C4-2B (cell line): ENCODE measurements around the gene CERK.

Source experiments
- H3K27ac ChIP-seq: fragments of 450-650 bp; 2 replicates; pipeline ENCODE4 v1.5.1; 2017
- ZFX ChIP-seq: fragments of 450-650 bp; IDR thresholded peaks from 2 replicates; pipeline ENCODE4 v1.6.1; 2017
- TF ChIP-seq, protein P1 (sequence below): fragments of 450-650 bp; conservative IDR thresholded peaks from 2 replicates; pipeline ENCODE4 v1.5.1; 2017; ENCODE audit warnings: mild to moderate bottlenecking

Gene CERK

DNA sequence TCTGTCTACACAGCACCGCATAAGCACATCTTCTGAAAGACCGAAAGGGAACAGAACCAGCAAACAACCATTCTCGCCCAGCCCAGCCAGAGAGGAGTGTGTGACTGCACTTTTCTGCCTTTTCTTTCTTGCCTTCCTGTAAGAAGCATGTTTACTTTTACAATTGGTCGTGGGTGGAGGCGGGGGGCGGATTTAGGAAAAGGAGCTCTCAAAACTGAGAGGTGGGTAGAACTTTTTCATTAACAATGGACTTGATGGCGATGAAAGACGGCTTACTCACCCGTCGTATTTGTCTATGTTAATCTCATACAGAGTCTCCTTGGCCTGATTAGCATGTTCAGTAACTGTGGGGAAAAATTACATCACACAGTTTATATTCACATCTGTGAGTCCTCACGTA is 27.2 kb downstream of the CERK start:
- H3K27ac ChIP-seq, result no peak overlapping the region

DNA sequence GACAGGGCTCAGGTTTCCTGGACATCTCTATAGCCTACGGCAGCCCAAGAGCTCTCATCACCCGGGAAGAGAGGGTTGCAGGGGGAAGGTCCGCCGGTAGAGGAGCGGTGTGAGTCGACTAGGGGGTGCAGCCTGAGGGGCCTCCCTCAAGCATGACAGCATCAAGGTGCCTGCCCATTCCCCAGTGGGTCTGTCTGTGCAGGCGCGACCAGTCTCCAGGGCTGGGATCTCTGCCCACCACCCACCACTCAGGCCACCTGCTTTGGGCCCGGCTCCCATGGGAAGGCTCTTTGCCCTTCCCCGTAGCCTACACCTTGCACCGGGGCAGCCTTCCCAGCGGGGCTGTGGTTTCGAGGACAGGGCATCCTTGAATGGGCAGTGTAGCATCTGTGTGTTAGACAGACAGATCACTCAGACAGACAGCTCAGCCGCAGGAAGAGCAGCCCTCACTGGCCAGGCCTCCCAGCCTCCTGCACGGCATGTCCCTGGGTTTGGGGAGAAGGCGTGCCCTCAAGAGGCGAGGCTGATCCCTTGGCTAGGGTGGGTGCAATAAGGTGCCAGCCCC is 29.2 kb downstream of the CERK start:
- no peak overlapping the region for H3K27ac ChIP-seq
- no peak for TF ChIP-seq ZFX
- TF ChIP-seq, protein P1, sequence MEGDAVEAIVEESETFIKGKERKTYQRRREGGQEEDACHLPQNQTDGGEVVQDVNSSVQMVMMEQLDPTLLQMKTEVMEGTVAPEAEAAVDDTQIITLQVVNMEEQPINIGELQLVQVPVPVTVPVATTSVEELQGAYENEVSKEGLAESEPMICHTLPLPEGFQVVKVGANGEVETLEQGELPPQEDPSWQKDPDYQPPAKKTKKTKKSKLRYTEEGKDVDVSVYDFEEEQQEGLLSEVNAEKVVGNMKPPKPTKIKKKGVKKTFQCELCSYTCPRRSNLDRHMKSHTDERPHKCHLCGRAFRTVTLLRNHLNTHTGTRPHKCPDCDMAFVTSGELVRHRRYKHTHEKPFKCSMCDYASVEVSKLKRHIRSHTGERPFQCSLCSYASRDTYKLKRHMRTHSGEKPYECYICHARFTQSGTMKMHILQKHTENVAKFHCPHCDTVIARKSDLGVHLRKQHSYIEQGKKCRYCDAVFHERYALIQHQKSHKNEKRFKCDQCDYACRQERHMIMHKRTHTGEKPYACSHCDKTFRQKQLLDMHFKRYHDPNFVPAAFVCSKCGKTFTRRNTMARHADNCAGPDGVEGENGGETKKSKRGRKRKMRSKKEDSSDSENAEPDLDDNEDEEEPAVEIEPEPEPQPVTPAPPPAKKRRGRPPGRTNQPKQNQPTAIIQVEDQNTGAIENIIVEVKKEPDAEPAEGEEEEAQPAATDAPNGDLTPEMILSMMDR, result no peak

More for the DNA sequence above, 27.2 kb downstream of the CERK start:
- TF ChIP-seq, protein P1, result no peak
- TF ChIP-seq ZFX, result no peak

DNA sequence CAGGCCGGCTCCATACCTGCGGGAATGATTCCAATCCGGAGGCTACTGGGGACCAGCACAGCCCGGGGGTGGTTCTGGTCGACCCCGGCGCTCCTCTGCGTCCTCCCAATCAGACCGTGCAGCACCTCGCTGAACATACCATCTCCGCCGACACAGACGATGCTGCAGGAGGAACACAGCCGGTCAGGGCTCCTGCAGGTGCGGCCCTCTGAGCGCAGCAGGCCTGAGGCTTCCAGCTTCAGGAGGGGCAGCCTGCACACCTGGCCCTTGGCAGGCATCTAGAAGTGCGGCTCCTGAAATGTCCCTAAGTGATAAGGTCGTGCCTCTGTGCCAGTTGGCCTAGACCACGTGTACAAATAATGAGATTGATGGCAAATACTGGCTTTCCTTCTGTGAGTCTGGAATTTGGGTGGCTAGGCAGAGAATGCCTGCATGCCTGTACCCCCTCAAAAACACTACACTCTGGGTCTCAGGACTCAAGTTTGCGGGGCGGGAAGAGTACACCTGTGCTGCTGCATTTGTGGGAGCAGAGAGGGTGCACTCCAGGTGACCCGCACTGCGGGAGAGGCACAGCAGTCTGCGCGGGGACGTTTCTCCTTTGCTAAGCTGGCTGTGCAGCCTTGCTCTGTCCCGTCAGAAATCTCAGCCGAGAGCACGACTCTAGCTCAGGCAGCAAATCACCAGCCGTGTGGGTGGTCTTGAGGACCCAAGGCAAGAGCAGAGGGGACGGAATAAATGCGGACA is 30.1 kb downstream of the CERK start:
- TF ChIP-seq ZFX, result no peak
- TF ChIP-seq, protein P1, result no peak

DNA sequence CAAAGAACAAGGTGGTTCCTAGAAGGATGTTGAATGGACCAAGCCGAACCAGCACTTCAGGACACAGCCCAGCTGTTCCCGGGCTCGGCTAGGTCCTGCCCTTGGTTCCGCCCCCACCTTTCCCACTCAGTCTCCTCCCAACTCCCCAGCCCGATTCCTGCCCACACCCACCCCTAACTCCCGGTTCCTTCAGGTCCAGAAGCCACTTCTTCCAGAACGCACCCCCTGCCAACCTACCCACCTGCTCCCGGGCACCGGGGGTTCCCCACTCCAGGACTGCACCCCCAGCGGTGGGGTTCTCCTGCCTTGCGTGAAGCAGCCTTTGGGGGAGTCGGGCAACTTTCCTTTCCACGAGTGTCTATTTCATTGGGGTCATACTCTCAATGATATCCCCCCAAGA is 30.7 kb downstream of the CERK start:
- H3K27ac ChIP-seq, result no peak overlapping the region
- no peak for TF ChIP-seq ZFX
- TF ChIP-seq, protein P1, result no peak

More for the DNA sequence above, 30.1 kb downstream of the CERK start:
- no peak overlapping the region for H3K27ac ChIP-seq

DNA sequence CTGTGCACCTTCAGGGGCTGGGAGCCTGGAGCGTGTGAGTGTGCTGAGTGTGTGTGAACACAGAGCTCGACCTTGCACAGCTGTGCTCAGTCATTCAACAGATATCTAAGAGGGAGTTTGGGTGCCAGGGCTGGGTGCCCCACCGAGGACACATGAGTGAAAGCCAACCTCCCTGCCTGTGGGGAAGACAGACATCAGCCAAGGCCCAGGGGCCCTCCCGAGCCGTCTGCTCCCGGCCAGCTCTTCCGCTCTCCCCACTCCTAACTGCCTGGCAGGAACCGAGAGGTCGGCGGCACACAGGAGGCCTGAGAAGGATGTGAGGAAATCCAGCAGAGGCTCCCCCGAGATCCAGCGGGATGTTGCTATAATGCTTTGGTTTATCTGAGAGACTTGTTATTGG is 32.0 kb downstream of the CERK start:
- TF ChIP-seq, protein P1, result no peak
- TF ChIP-seq ZFX, result no peak
- H3K27ac ChIP-seq, result no peak overlapping the region

DNA sequence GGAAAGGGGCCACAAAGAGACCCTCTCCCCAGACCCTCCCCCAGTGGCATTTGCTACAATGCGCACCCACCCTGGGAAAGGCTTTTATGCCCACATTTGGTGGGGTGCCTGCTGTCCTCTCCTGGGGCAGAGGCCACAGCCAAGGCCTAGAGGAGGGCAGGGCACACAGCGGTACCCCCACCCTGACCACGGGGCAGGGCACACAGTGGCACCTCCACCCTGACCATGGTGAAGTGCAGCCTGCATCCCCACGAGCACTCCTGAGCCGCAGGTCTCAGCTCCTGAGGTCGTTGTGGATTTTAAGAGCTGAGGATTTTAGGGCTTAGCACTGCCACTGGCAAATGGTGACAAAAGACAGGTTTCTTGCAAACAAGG is 34.1 kb downstream of the CERK start:
- H3K27ac ChIP-seq, result no peak overlapping the region
- TF ChIP-seq, protein P1, result no peak
- TF ChIP-seq ZFX, result no peak

DNA sequence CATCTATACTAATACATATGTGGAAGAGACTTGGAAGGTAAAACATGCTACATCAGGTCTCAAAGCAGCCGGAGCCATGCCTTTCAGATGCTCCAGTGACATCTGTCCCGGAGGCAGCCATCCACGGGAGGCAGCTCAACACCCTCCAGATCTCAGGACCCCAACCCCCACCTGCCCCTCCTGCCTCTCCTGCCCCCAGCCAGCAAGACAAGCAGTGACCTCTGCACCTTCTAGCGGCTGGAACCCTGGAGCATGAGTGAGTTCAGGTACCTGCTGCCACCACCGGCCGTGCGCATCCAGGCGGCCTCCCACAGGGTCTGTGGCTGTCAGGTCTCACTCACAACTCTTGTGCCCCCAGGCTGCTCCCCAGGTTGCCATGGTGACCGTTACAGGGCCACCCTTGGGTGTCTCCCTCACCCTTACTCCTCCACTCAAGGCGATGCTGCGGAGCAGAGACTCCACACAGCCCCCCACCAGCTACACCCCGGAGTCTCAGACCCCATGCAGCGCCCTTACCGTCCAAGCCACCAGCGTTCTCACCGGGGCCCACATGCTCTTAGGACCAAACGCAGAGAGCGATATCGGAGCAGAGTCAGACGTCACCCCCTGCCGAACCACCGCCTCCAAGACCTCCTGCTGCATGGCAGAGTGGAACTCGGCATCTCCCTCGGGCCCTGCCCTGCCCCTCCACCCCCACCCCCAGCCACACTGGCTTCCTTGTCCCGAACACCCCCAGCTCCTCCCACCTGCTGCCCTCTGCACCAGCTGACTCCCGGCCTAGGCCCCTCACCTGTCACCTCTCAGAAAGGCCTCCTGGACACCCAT is 34.7 kb downstream of the CERK start:
- no peak overlapping the region for H3K27ac ChIP-seq
- TF ChIP-seq, protein P1, result no peak
- no peak for TF ChIP-seq ZFX
